GM23248 (cell line): ENCODE results near the gene DLG2. TPM values are rescaled to one million over a fixed set of nuclear protein-coding genes. Genes with fewer than 3 reads are reported as not detected.

Experiments
- DNase-seq: peaks from one replicate; pipeline ENCODE4 v3.0.0-alpha.2; 2015
- H2AFZ ChIP-seq: fragments of 200-600 bp; sonication (generic); 2 replicates; pipeline ENCODE4 v1.6.1; 2016; ENCODE audit warnings: antibody characterized with exemption
- H3F3A ChIP-seq: fragments of 200-600 bp; sonication (generic); 2 replicates; pipeline ENCODE4 v1.6.1; 2016; ENCODE audit warnings: mild to moderate bottlenecking, antibody characterized with exemption, mixed run types; ENCODE audit not compliant: insufficient read depth
- H3K27ac ChIP-seq: fragments of 200-600 bp; sonication (generic); 2 replicates; pipeline ENCODE4 v1.5.1; 2016; ENCODE audit warnings: mild to moderate bottlenecking
- H3K27me3 ChIP-seq: fragments of 200-600 bp; sonication (generic); replicated peaks from 2 replicates; pipeline ENCODE4 v1.6.1; 2016; ENCODE audit warnings: mild to moderate bottlenecking; ENCODE audit not compliant: insufficient read depth
- H3K36me3 ChIP-seq: fragments of 200-600 bp; sonication (generic); 2 replicates; pipeline ENCODE4 v1.6.1; 2016; ENCODE audit warnings: low read depth, mild to moderate bottlenecking
- H3K4me1 ChIP-seq: fragments of 200-600 bp; sonication (generic); 2 replicates; pipeline ENCODE4 v1.6.1; 2016; ENCODE audit warnings: mild to moderate bottlenecking; ENCODE audit not compliant: insufficient read depth
- H3K4me2 ChIP-seq: fragments of 200-600 bp; sonication (generic); one replicate; pipeline ENCODE4 v1.6.1; 2016; ENCODE audit warnings: mild to moderate bottlenecking; ENCODE audit not compliant: unreplicated experiment
- H3K4me3 ChIP-seq: fragments of 200-600 bp; sonication (generic); 2 replicates; pipeline ENCODE4 v1.5.1; 2016; ENCODE audit warnings: mild to moderate bottlenecking
- H3K79me2 ChIP-seq: fragments of 200-600 bp; sonication (generic); 2 replicates; pipeline ENCODE4 v1.6.1; 2016; ENCODE audit warnings: mild to moderate bottlenecking; ENCODE audit not compliant: insufficient read depth
- H3K9ac ChIP-seq: fragments of 200-600 bp; sonication (generic); 2 replicates; pipeline ENCODE4 v1.6.1; 2016; ENCODE audit warnings: mild to moderate bottlenecking
- H3K9me2 ChIP-seq: fragments of 200-600 bp; sonication (generic); 2 replicates; pipeline ENCODE4 v1.6.1; 2016; ENCODE audit warnings: mixed run types, mild to moderate bottlenecking, moderate library complexity; ENCODE audit not compliant: insufficient read depth
- H3K9me3 ChIP-seq: fragments of 200-600 bp; sonication (generic); one replicate; pipeline ENCODE4 v1.6.1; 2017; ENCODE audit warnings: low read depth
- H4K20me1 ChIP-seq: fragments of 200-600 bp; sonication (generic); 2 replicates; pipeline ENCODE4 v1.6.0; 2016; ENCODE audit not compliant: insufficient read depth
- EZH2 ChIP-seq: fragments of 200-600 bp; sonication (generic); IDR thresholded peaks from 2 replicates; pipeline ENCODE4 v1.6.1; 2018; ENCODE audit warnings: antibody characterized with exemption, mild to moderate bottlenecking; ENCODE audit not compliant: insufficient read depth, poor library complexity, severe bottlenecking
- EZH2phosphoT487 ChIP-seq: fragments of 200-600 bp; sonication (generic); IDR thresholded peaks from 2 replicates; pipeline ENCODE4 v1.6.1; 2018; ENCODE audit warnings: antibody characterized with exemption, moderate library complexity, mild to moderate bottlenecking, low read depth; ENCODE audit not compliant: insufficient read depth
- whole genome bisulfite sequencing, 2 experiments: methylation state at CpG; one replicate each; pipeline ENCODE4 v1.1.6; 2015 to 2017; ENCODE audit warnings: low lambda C conversion rate in 2 of 2, low coverage in 1 of 2; ENCODE audit errors: missing lambda C conversion rate in 2 of 2; 5-methylcytosine and 5-hydroxymethylcytosine counted together
- in situ Hi-C: fragments of 300-500 bp; cut with MboI; formaldehyde crosslinking; loops from 2 replicates; pipeline ENCODE4 v1.15.0; 2020
- polyA plus RNA-seq: library from polyadenylated mRNA; unstranded; fragments of >200 nt; fragmentation: Nextera tagmentation; extraction: Ambion mirVana; gene quantifications from 2 replicates; pipeline ENCODE4 v1.2.1, GENCODE V29; 2016
- total RNA-seq: library from RNA; depleted of rRNA; stranded (reverse); fragments of >200 nt; shearing (Covaris generic); gene quantifications from 2 replicates; pipeline ENCODE4 v1.2.3, GENCODE V29; 2014

The DLG2 gene
- total and polyA plus RNA-seq, 2 experiments from 2014 or later, result 1.1 to 1.7 TPM

DNA sequence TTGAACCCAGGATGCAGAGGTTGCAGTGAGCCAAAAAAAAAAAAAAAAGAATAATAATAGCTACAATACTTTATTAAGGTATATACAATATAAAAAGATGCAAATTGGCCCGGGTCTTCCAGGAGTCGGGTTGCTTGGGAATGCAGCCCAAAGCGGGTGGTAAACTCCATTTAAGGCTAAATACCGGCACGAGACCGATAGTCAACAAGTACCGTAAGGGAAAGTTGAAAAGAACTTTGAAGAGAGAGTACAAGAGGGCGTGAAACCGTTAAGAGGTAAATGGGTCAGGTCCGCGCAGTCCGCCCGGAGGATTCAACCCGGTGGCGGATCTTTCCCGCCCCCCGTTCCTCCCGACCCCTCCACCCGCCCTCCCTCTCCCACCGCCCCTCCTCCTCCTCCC, 143.3 kb downstream of the DLG2 start:
- Histone ChIP-seq H4K20me1 (no peaks in the 10 kb centered on the region), H3K9ac (no peak overlapping the region), H3K27me3 (no peaks in the 10 kb centered on the region), H3K4me2 (no peak overlapping the region), H2AFZ (no peak overlapping the region), H3K9me3 (no peaks in the 10 kb centered on the region), H3F3A (no peaks in the 10 kb centered on the region), H3K79me2 (no peaks in the 10 kb centered on the region), H3K27ac (no peak overlapping the region), H3K36me3 (no peaks in the 10 kb centered on the region), H3K9me2 (no peaks in the 10 kb centered on the region), H3K4me3 (no peak overlapping the region), H3K4me1 (no peaks in the 10 kb centered on the region)
- in situ Hi-C loops, result no loop called here
- TF ChIP-seq EZH2 (no peak), EZH2phosphoT487 (no peak)
- WGBS, 2 experiments, result 60 to 67% methylated on average over 9 to 20 of the region's 20 CpGs
- no peak for DNase-seq

DNA sequence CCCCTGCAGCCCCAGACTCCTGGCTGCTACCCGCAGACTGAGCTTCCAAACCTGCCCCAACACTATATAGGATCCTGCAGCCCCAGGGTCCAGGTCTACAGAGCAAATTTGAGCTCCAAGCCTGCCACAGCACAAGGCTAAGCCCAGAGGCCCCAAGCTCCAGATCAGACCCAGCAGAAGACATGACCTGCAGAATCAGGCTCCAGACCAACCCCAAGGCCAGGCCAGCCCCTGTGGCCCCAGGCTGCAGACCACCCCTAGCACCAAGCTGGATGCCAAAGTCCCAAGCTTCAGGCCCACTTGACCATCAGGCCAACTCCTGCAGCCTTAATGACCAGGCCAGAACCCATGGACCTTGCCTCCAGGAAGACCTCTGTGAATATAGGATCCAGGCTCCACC, 145.3 kb downstream of the DLG2 start:
- Histone ChIP-seq H3K79me2 (no peaks in the 10 kb centered on the region), H3K9me3 (no peaks in the 10 kb centered on the region), H3K36me3 (no peaks in the 10 kb centered on the region), H3K27ac (no peak overlapping the region), H2AFZ (no peak overlapping the region), H3K9me2 (no peaks in the 10 kb centered on the region), H3K9ac (no peak overlapping the region), H4K20me1 (no peaks in the 10 kb centered on the region), H3K4me2 (no peak overlapping the region), H3K27me3 (no peaks in the 10 kb centered on the region), H3F3A (no peaks in the 10 kb centered on the region), H3K4me1 (no peaks in the 10 kb centered on the region), H3K4me3 (no peak overlapping the region)
- no peak for DNase-seq
- WGBS, 2 experiments, result 29 to 45% methylated on average over 1 of the region's 1 CpG
- in situ Hi-C loops, result no loop called here
- TF ChIP-seq EZH2phosphoT487 (no peak), EZH2 (no peak)

DNA sequence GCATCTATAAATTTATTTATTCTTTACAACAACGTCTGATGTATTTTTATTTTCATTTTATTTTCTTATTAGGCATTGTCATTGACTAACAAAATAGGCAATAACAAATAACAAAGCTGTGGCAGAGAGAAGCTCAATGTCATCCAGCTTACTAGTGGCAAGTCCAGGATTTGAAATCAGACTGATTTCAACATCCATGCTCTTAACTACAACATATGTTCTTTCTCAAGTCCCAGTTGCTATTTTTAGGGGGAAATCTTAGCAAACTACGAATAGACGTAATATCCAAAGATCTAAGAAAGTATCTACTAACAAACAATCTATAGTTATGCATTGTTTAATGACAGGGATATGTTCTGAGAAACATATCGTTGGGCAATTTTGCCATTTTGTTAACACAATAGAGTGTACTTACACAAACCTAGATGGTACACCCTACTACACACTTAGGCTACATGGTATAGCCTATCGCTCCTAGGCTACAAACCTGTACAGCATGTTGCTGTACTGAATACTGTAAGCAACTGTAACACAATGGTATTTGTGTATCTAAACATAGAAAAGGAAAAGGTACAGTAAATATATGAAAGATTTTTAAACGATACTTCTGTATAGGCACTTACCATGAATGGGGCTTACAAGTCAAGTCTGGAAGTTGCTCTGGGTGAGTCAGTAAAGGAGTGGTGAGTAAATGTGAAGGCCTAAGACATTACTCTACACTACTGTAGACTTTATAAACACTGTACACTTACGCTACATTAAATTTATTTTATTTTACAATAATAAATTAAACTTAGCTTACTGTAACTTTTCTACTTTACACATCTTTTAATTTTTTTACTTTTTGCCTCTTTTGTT, 151.3 kb downstream of the DLG2 start:
- WGBS, 2 experiments, result 47 to 50% methylated on average over 7 of the region's 7 CpGs
- no peaks in the 10 kb centered on the region for H3K4me1 ChIP-seq
- no peak for DNase-seq

DNA sequence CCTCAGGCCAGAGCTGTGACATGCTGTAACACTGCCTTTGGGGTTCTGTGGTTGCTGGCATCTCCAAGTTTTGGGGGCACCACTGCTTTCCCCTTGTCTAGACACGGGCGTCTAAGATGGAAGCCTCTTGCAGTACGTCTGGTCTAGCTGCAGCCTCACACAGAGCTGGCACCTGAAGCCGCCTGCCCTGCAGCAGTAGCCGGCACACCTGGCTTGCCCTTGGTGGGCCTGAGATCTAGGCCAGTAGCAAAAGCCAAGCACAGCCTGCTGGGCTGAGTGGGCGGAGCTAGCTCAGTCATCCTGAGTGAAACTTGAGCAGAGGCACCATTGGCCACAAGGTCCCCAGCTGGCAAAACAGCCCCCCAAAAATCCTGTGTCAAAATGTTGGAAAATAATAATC, 154.2 kb downstream of the DLG2 start:
- no peaks in the 10 kb centered on the region for H3K36me3 ChIP-seq
- no peaks in the 10 kb centered on the region for H3K27me3 ChIP-seq
- no peak overlapping the region for H3K9ac ChIP-seq
- no peaks in the 10 kb centered on the region for H3F3A ChIP-seq
- H3K4me1 ChIP-seq, result no peaks in the 10 kb centered on the region
- no peaks in the 10 kb centered on the region for H4K20me1 ChIP-seq
- in situ Hi-C loops, result no loop called here
- H3K4me3 ChIP-seq, result no peak overlapping the region
- no peak overlapping the region for H2AFZ ChIP-seq
- H3K4me2 ChIP-seq, result no peak overlapping the region
- H3K9me2 ChIP-seq, result no peaks in the 10 kb centered on the region
- 59 to 64% methylated on average over 6 of the region's 6 CpGs for WGBS, 2 experiments
- TF ChIP-seq EZH2 (no peak), EZH2phosphoT487 (no peak)
- DNase-seq, result no peak
- H3K9me3 ChIP-seq, result no peaks in the 10 kb centered on the region
- no peaks in the 10 kb centered on the region for H3K79me2 ChIP-seq
- H3K27ac ChIP-seq, result no peak overlapping the region

More for the DNA sequence above, 151.3 kb downstream of the DLG2 start:
- no peak for TF ChIP-seq EZH2
- no peak for TF ChIP-seq EZH2phosphoT487
- Histone ChIP-seq H3K4me3 (no peak overlapping the region), H3K27me3 (no peaks in the 10 kb centered on the region), H3K4me2 (no peak overlapping the region), H3K36me3 (no peaks in the 10 kb centered on the region), H3K9me2 (no peaks in the 10 kb centered on the region), H4K20me1 (no peaks in the 10 kb centered on the region), H3F3A (no peaks in the 10 kb centered on the region), H3K9ac (no peak overlapping the region), H3K9me3 (no peaks in the 10 kb centered on the region), H3K27ac (no peak overlapping the region), H3K79me2 (no peaks in the 10 kb centered on the region), H2AFZ (no peak overlapping the region)
- in situ Hi-C loops, result no loop called here

DNA sequence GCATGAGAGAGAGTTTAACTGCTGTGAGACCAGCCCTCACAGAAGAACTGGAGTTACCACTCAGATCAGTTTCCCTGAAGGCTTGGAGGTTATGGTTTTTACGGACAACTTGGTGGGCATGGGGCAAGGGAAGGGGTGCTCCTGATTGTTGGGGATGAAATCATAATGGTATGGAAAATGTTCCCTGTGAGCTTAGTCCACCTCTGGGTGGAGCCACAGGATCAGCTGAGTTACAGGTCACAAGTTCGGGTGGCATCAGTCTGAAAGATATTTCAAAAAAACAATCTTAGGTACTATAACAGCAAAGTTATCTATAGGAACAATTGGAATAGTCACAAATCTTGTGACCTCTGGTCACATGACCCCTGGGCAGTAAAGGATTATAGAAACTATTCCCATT, 162.9 kb downstream of the DLG2 start:
- no peaks in the 10 kb centered on the region for H3K9me3 ChIP-seq
- H2AFZ ChIP-seq, result no peak overlapping the region
- no peak overlapping the region for H3K4me3 ChIP-seq
- no peak overlapping the region for H3K9ac ChIP-seq
- no peaks in the 10 kb centered on the region for H3K4me1 ChIP-seq
- DNase-seq, result no peak
- no peaks in the 10 kb centered on the region for H3K36me3 ChIP-seq
- no peaks in the 10 kb centered on the region for H3K9me2 ChIP-seq
- TF ChIP-seq EZH2phosphoT487 (no peak), EZH2 (no peak)
- no peaks in the 10 kb centered on the region for H3K27me3 ChIP-seq
- in situ Hi-C loops, result no loop called here
- H3K27ac ChIP-seq, result no peak overlapping the region
- H3K79me2 ChIP-seq, result no peaks in the 10 kb centered on the region
- H3F3A ChIP-seq, result no peaks in the 10 kb centered on the region
- no peaks in the 10 kb centered on the region for H4K20me1 ChIP-seq
- H3K4me2 ChIP-seq, result no peak overlapping the region
- WGBS, 2 experiments, result 17 to 32% methylated on average over 2 of the region's 2 CpGs
